HCT116 (cell line): ENCODE measurements around the gene OR5AP2. TPM values are rescaled to one million over a fixed set of nuclear protein-coding genes. Genes with fewer than 3 reads are reported as not detected.

Source experiments
- ATAC-seq: fragments of 200-7000 bp; cut with Tn5 transposase; 2 replicates; pipeline ENCODE4 v1.9.1; 2020; ENCODE audit warnings: mild to moderate bottlenecking, moderate library complexity
- BruUV-seq: library from RNA; stranded (reverse); fragments of 400-500 nt; replicated peaks from 2 replicates; lab custom pipeline; 2021; lab: Mats Ljungman, UMichigan
- CTCF ChIA-PET: fragments of 300-600 bp; sonication (Branson Sonifier 250); formaldehyde crosslinking; loops from one replicate; lab custom pipeline; 2021; ENCODE audit warnings: antibody characterized with exemption; lab: Charles Lee
- POLR2A ChIA-PET: fragments of 300-600, 350-600 bp; sonication (Branson Sonifier 250); formaldehyde crosslinking; loops from one replicate; lab custom pipeline; 2021; ENCODE audit warnings: antibody characterized with exemption; lab: Charles Lee
- RAD21 ChIA-PET, 2 experiments: fragments of 300-600 bp; sonication (Branson Sonifier 250); formaldehyde crosslinking; loops; one replicate each; lab custom pipeline; 2023; ENCODE audit warnings: low total read pairs in 2 of 2; ENCODE audit not compliant: uncharacterized antibody in 2 of 2, unreplicated experiment in 2 of 2, low non-redundant PET in 1 of 2; lab: Charles Lee
- DNase-seq: peaks from one replicate; pipeline ENCODE4 v3.0.0-alpha.2; 2010; ENCODE audit warnings: low read depth, low spot score
- H2AFZ ChIP-seq: fragments of 200-600 bp; shearing (Covaris generic), sonication (generic); 2 replicates; pipeline ENCODE4 v1.6.1; 2017; ENCODE audit warnings: low read depth, mixed run types, mixed read lengths, antibody characterized with exemption, low read length; ENCODE audit not compliant: poor library complexity, severe bottlenecking
- H3K27ac ChIP-seq: 2 replicates; pipeline ENCODE4 v1.5.1; 2012; ENCODE audit warnings: low read depth, low read length
- H3K27me3 ChIP-seq: fragments of 200-600 bp; sonication (generic); 2 replicates; pipeline ENCODE4 v1.6.1; 2016; ENCODE audit warnings: mixed run types, low read length, mixed read lengths; ENCODE audit not compliant: insufficient read depth
- H3K36me3 ChIP-seq, 2 experiments: fragments of 200-500 bp in 1 of 2; fragments of 200-600 bp in 1 of 2; sonication (Bioruptor generic) in 1 of 2; sonication (generic) in 1 of 2; 2 replicates each; pipeline versions ENCODE4 v1.5.1 to v1.6.1; 2014 to 2016; ENCODE audit warnings: low read length in 2 of 2, inconsistent platforms in 1 of 2, mixed read lengths in 1 of 2, mixed run types in 1 of 2; ENCODE audit not compliant: insufficient read depth in 2 of 2, control insufficient read depth in 1 of 2
- H3K4me1 ChIP-seq, 2 experiments: fragments of 200-600 bp in 1 of 2; sonication (generic) in 1 of 2; 2 replicates each; pipeline versions ENCODE4 v1.5.1 to v1.6.1; 2012 to 2017; ENCODE audit warnings: low read length in 2 of 2, inconsistent platforms in 1 of 2, mild to moderate bottlenecking in 1 of 2, mixed read lengths in 1 of 2, mixed run types in 1 of 2, moderate library complexity in 1 of 2; ENCODE audit not compliant: insufficient read depth in 2 of 2, control insufficient read depth in 1 of 2
- H3K4me2 ChIP-seq: fragments of 200-600 bp; sonication (generic); 2 replicates; pipeline ENCODE4 v1.6.1; 2017; ENCODE audit warnings: mixed run types, low read length, mixed read lengths
- H3K4me3 ChIP-seq, 2 experiments: fragments of 200-600 bp in 1 of 2; sonication (generic) in 1 of 2; replicated peaks in 1 of 2; 2 replicates each; pipeline ENCODE4 v1.5.1; 2011 to 2016; ENCODE audit warnings: low read length in 2 of 2, control low read depth in 1 of 2, low read depth in 1 of 2, mild to moderate bottlenecking in 1 of 2, mixed read lengths in 1 of 2, mixed run types in 1 of 2
- H3K79me2 ChIP-seq: fragments of 200-600 bp; sonication (generic); 2 replicates; pipeline ENCODE4 v1.6.1; 2017; ENCODE audit warnings: mild to moderate bottlenecking, mixed run types, low read length, moderate library complexity, mixed read lengths; ENCODE audit not compliant: insufficient read depth
- H3K9ac ChIP-seq: fragments of 200-600 bp; sonication (generic); 2 replicates; pipeline ENCODE4 v1.6.1; 2016; ENCODE audit warnings: low read length, mixed read lengths
- H3K9me2 ChIP-seq: fragments of 200-600 bp; sonication (generic), shearing (Covaris generic); 2 replicates; pipeline ENCODE4 v1.6.1; 2017; ENCODE audit warnings: mixed run types, mild to moderate bottlenecking, moderate library complexity; ENCODE audit not compliant: insufficient read depth
- H3K9me3 ChIP-seq, 2 experiments: fragments of 200-500 bp in 1 of 2; fragments of 200-600 bp in 1 of 2; sonication (Bioruptor generic) in 1 of 2; sonication (generic) in 1 of 2; 2 replicates each; pipeline ENCODE4 v1.6.1; 2014 to 2017; ENCODE audit warnings: low read length in 2 of 2, mixed read lengths in 2 of 2, inconsistent platforms in 1 of 2, low read depth in 1 of 2, mild to moderate bottlenecking in 1 of 2, mixed run types in 1 of 2, moderate library complexity in 1 of 2; ENCODE audit not compliant: control insufficient read depth in 1 of 2, insufficient read depth in 1 of 2
- H4K20me1 ChIP-seq: fragments of 200-600 bp; sonication (generic), shearing (Covaris generic); 2 replicates; pipeline ENCODE4 v1.6.1; 2017; ENCODE audit warnings: mixed run types, mild to moderate bottlenecking, moderate library complexity; ENCODE audit not compliant: insufficient read depth
- CBX3 ChIP-seq: IDR thresholded peaks from 2 replicates; pipeline ENCODE4 v1.6.1; 2012; ENCODE audit warnings: low read depth
- CEBPB ChIP-seq: IDR thresholded peaks from 2 replicates; pipeline ENCODE4 v1.6.1; 2012; ENCODE audit warnings: low read depth
- EGR1 ChIP-seq: IDR thresholded peaks from 2 replicates; pipeline ENCODE4 v1.6.1; 2012; ENCODE audit warnings: low read depth
- ELF1 ChIP-seq: IDR thresholded peaks from 2 replicates; pipeline ENCODE4 v1.6.1; 2012; ENCODE audit warnings: low read depth, borderline replicate concordance
- EZH2 ChIP-seq: fragments of 200-600 bp; sonication (generic); IDR thresholded peaks from 2 replicates; pipeline ENCODE4 v1.6.1; 2017; ENCODE audit warnings: antibody characterized with exemption, mixed run types
- EZH2phosphoT487 ChIP-seq: fragments of 200-600 bp; IDR thresholded peaks from 2 replicates; pipeline ENCODE4 v1.6.1; 2018; ENCODE audit warnings: antibody characterized with exemption, borderline replicate concordance
- FOSL1 ChIP-seq: IDR thresholded peaks from 2 replicates; pipeline ENCODE4 v1.6.1; 2012; ENCODE audit warnings: low read depth
- JUND ChIP-seq: IDR thresholded peaks from 2 replicates; pipeline ENCODE4 v1.6.1; 2012
- POLR2A ChIP-seq: IDR thresholded peaks from 2 replicates; pipeline ENCODE4 v1.7.0; 2011; ENCODE audit warnings: borderline replicate concordance; ENCODE audit not compliant: insufficient read depth, insufficient read length; ENCODE audit errors: extremely low read depth
- SRF ChIP-seq: IDR thresholded peaks from 2 replicates; pipeline ENCODE4 v1.6.1; 2012; ENCODE audit warnings: low read depth
- TCF7L2 ChIP-seq: IDR thresholded peaks from 2 replicates; pipeline ENCODE4 v1.7.0; 2011; ENCODE audit warnings: borderline replicate concordance, inconsistent platforms; ENCODE audit not compliant: insufficient read depth, insufficient read length; ENCODE audit errors: extremely low read depth
- ZFX ChIP-seq: fragments of 450-650 bp; IDR thresholded peaks from 2 replicates; pipeline ENCODE4 v1.6.1; 2017
- ZNF274 ChIP-seq: fragments of 200-500 bp; sonication (Bioruptor generic); IDR thresholded peaks from 2 replicates; pipeline ENCODE4 v1.6.1; 2014; ENCODE audit warnings: mild to moderate bottlenecking, low read depth, low read length, inconsistent platforms
- intact Hi-C: fragments of 100-400 bp; cut with micrococcal nuclease; formaldehyde crosslinking; loops from 2 replicates; pipeline ENCODE4 v1.10.0; 2022
- total RNA-seq: library from RNA; stranded (reverse); gene quantifications from one replicate; pipeline ENCODE4 v1.2.1, GENCODE V29; 2021; ENCODE audit not compliant: unreplicated experiment
- TF ChIP-seq, protein P1 (sequence below), 3 experiments: fragments of 200-600 bp in 1 of 3; sonication (generic) in 1 of 3; IDR thresholded peaks in 2 of 3; conservative IDR thresholded peaks in 1 of 3; 2 replicates each; pipeline ENCODE4 v1.5.1; 2012 to 2017; ENCODE audit warnings: low read depth in 2 of 3, low read length in 2 of 3, antibody characterized with exemption in 1 of 3, borderline replicate concordance in 1 of 3, control low read depth in 1 of 3, mild to moderate bottlenecking in 1 of 3, mixed read lengths in 1 of 3, mixed run types in 1 of 3, moderate library complexity in 1 of 3; ENCODE audit not compliant: insufficient read depth in 1 of 3
- TF ChIP-seq, protein P2 (sequence below): IDR thresholded peaks from 2 replicates; pipeline ENCODE4 v1.6.1; 2011; ENCODE audit warnings: mild to moderate bottlenecking, low read length, moderate library complexity; ENCODE audit not compliant: insufficient replicate concordance; ENCODE audit errors: extremely low read depth
- TF ChIP-seq, protein P3 (sequence below): IDR thresholded peaks from 2 replicates; pipeline ENCODE4 v1.6.1; 2012
- TF ChIP-seq, protein P4 (sequence below): IDR thresholded peaks from 2 replicates; pipeline ENCODE4 v1.6.1; 2012

Gene OR5AP2
- total RNA-seq, 1 experiment from 2014 or later, result not detected

DNA sequence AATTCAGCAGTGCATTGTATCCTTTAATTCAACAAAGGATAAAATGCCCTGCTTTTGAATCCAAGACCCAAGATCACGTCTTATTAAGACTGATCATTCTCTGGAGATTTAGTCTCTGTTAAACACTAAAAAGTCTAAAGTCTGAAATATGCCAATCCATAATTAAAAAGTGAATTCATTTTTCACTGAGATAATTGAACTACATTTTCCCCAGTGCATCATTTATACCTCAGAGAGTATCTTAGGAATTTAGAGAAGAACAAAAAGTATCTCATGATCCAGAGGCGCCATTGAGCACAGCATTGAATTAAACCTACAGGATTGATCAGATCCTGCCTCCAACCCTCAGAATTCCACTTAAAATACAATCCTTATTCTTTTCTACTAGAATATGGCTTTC is 5.4 kb downstream of the OR5AP2 start:
- H3K79me2 ChIP-seq, result no peaks in the 10 kb centered on the region
- no peaks in the 10 kb centered on the region for H3K36me3 ChIP-seq
- no peak overlapping the region for H2AFZ ChIP-seq
- no peak overlapping the region for H3K9ac ChIP-seq
- ChIA-PET CTCF (no interaction called here), POLR2A (no interaction called here), RAD21 (no interaction called here)
- TF ChIP-seq SRF (no peak), EZH2phosphoT487 (no peak), ELF1 (no peak), CBX3 (no peak), ZFX (no peak), EGR1 (no peak), EZH2 (no peak), CEBPB (no peak), FOSL1 (no peak), POLR2A (no peak), TCF7L2 (no peak), ZNF274 (no peak), JUND (no peak)
- TF ChIP-seq, protein P1, sequence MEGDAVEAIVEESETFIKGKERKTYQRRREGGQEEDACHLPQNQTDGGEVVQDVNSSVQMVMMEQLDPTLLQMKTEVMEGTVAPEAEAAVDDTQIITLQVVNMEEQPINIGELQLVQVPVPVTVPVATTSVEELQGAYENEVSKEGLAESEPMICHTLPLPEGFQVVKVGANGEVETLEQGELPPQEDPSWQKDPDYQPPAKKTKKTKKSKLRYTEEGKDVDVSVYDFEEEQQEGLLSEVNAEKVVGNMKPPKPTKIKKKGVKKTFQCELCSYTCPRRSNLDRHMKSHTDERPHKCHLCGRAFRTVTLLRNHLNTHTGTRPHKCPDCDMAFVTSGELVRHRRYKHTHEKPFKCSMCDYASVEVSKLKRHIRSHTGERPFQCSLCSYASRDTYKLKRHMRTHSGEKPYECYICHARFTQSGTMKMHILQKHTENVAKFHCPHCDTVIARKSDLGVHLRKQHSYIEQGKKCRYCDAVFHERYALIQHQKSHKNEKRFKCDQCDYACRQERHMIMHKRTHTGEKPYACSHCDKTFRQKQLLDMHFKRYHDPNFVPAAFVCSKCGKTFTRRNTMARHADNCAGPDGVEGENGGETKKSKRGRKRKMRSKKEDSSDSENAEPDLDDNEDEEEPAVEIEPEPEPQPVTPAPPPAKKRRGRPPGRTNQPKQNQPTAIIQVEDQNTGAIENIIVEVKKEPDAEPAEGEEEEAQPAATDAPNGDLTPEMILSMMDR (IDR thresholded peaks at IDR 0.05 in 2 of 3, conservative IDR thresholded peaks at IDR 0.05 in 1 of 3; ENCODE audit: borderline replicate concordance in 1 of 3, insufficient read depth in 1 of 3, low read depth in 2 of 3, low read length in 2 of 3), result no peak
- TF ChIP-seq, protein P2, sequence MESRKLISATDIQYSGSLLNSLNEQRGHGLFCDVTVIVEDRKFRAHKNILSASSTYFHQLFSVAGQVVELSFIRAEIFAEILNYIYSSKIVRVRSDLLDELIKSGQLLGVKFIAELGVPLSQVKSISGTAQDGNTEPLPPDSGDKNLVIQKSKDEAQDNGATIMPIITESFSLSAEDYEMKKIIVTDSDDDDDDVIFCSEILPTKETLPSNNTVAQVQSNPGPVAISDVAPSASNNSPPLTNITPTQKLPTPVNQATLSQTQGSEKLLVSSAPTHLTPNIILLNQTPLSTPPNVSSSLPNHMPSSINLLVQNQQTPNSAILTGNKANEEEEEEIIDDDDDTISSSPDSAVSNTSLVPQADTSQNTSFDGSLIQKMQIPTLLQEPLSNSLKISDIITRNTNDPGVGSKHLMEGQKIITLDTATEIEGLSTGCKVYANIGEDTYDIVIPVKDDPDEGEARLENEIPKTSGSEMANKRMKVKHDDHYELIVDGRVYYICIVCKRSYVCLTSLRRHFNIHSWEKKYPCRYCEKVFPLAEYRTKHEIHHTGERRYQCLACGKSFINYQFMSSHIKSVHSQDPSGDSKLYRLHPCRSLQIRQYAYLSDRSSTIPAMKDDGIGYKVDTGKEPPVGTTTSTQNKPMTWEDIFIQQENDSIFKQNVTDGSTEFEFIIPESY, result no peak
- TF ChIP-seq, protein P3, sequence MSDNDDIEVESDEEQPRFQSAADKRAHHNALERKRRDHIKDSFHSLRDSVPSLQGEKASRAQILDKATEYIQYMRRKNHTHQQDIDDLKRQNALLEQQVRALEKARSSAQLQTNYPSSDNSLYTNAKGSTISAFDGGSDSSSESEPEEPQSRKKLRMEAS, result no peak
- TF ChIP-seq, protein P4, sequence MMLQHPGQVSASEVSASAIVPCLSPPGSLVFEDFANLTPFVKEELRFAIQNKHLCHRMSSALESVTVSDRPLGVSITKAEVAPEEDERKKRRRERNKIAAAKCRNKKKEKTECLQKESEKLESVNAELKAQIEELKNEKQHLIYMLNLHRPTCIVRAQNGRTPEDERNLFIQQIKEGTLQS, result no peak
- H3K4me2 ChIP-seq, result no peak overlapping the region
- H3K27ac ChIP-seq, result no peak overlapping the region
- H3K4me1 ChIP-seq, result no peaks in the 10 kb centered on the region
- no peaks in the 10 kb centered on the region for H4K20me1 ChIP-seq
- no peak for ATAC-seq
- DNase-seq, result no peak
- peaks cover 3 to 23% of the 10 kb centered on the region in 2 experiments; a peak in 2 of 4 replicates for H3K9me3 ChIP-seq
- intact Hi-C loops, result no loop called here
- no peaks in the 10 kb centered on the region for H3K9me2 ChIP-seq
- no peak overlapping the region for H3K4me3 ChIP-seq
- BruUV-seq, result no TSS peak
- H3K27me3 ChIP-seq, result no peaks in the 10 kb centered on the region
